Astrocyte (in vitro differentiated cells and primary cell): ENCODE measurements around the gene VWA2. TPM values are rescaled to one million over a fixed set of nuclear protein-coding genes. Genes with fewer than 3 reads are reported as not detected.

ENCODE experiments used
- DNase-seq: peaks from one replicate; pipeline ENCODE4 v3.0.0-alpha.2; 2010; ENCODE audit warnings: low read depth
- FAIRE-seq: peaks from 2 replicates; lab custom pipeline; 2011; peaks lifted over from hg19 to GRCh38; lab: Jason Lieb, UNC
- H2AFZ ChIP-seq: 2 replicates; pipeline ENCODE4 v1.6.0; 2012; ENCODE audit warnings: low read depth, low read length, inconsistent platforms
- H3K27ac ChIP-seq: 2 replicates; pipeline ENCODE4 v1.5.1; 2011; ENCODE audit warnings: low read depth, low read length, inconsistent platforms
- H3K27me3 ChIP-seq: 2 replicates; pipeline ENCODE4 v1.6.0; 2011; ENCODE audit warnings: low read length, inconsistent platforms; ENCODE audit not compliant: insufficient read depth
- H3K36me3 ChIP-seq: 2 replicates; pipeline ENCODE4 v1.5.1; 2011; ENCODE audit warnings: low read length, inconsistent platforms; ENCODE audit not compliant: insufficient read depth
- H3K4me1 ChIP-seq: 2 replicates; pipeline ENCODE4 v1.5.1; 2011; ENCODE audit warnings: low read length, inconsistent platforms; ENCODE audit not compliant: insufficient read depth
- H3K4me2 ChIP-seq: 2 replicates; pipeline ENCODE4 v1.6.0; 2012; ENCODE audit warnings: low read length, inconsistent platforms
- H3K4me3 ChIP-seq: 2 replicates; pipeline ENCODE4 v1.5.1; 2011; ENCODE audit warnings: low read depth, mild to moderate bottlenecking, low read length, inconsistent platforms; ENCODE audit not compliant: insufficient read depth
- H3K79me2 ChIP-seq: 2 replicates; pipeline ENCODE4 v1.6.0; 2012; ENCODE audit warnings: mild to moderate bottlenecking, low read length, inconsistent platforms; ENCODE audit not compliant: insufficient read depth
- H3K9ac ChIP-seq: 2 replicates; pipeline ENCODE4 v1.6.0; 2012; ENCODE audit warnings: mild to moderate bottlenecking, low read length, inconsistent platforms
- H3K9me3 ChIP-seq: 2 replicates; pipeline ENCODE4 v1.5.1; 2012; ENCODE audit warnings: low read depth, mild to moderate bottlenecking, low read length, inconsistent platforms; ENCODE audit not compliant: insufficient read depth
- H4K20me1 ChIP-seq: 2 replicates; pipeline ENCODE4 v1.6.0; 2012; ENCODE audit warnings: low read length, inconsistent platforms; ENCODE audit not compliant: insufficient read depth
- H3K27ac Mint-ChIP-seq: one replicate; pipeline ENCODE4 v1.8.0; 2021; ENCODE audit warnings: mild to moderate bottlenecking, mixed read lengths; ENCODE audit not compliant: unreplicated experiment
- H3K27me3 Mint-ChIP-seq: one replicate; pipeline ENCODE4 v1.8.0; 2021; ENCODE audit warnings: low read depth, mixed read lengths; ENCODE audit not compliant: unreplicated experiment
- H3K36me3 Mint-ChIP-seq: one replicate; pipeline ENCODE4 v1.8.0; 2021; ENCODE audit warnings: low read depth, mixed read lengths; ENCODE audit not compliant: unreplicated experiment
- H3K4me1 Mint-ChIP-seq: one replicate; pipeline ENCODE4 v1.8.0; 2021; ENCODE audit warnings: low read depth, mixed read lengths; ENCODE audit not compliant: unreplicated experiment
- H3K4me3 Mint-ChIP-seq: one replicate; pipeline ENCODE4 v1.8.0; 2021; ENCODE audit warnings: mild to moderate bottlenecking, moderate library complexity, mixed read lengths; ENCODE audit not compliant: unreplicated experiment
- H3K9me3 Mint-ChIP-seq: one replicate; pipeline ENCODE4 v1.8.0; 2021; ENCODE audit warnings: mild to moderate bottlenecking, mixed read lengths; ENCODE audit not compliant: unreplicated experiment
- CTCF ChIP-seq: IDR thresholded peaks from 2 replicates; pipeline ENCODE4 v1.5.1; 2011; ENCODE audit warnings: low read depth, mild to moderate bottlenecking, inconsistent platforms, low read length, moderate library complexity; ENCODE audit not compliant: insufficient read depth
- EZH2 ChIP-seq: IDR thresholded peaks from 2 replicates; pipeline ENCODE4 v1.6.1; 2012; ENCODE audit warnings: mild to moderate bottlenecking, low read length, inconsistent platforms; ENCODE audit not compliant: insufficient read depth
- total RNA-seq: library from RNA; stranded (reverse); gene quantifications from 2 replicates; pipeline ENCODE4 v1.2.1, GENCODE V29; 2021

The VWA2 gene
- total RNA-seq, 1 donor from 2014 or later = 0.25 TPM

GRCh38 chr10:114316744-114317143 lies 77.7 kb downstream of the VWA2 start:
- Histone ChIP-seq H3K4me3 (no peak overlapping the region), H3K4me2 (no peak overlapping the region), H3K4me1 (peaks cover 5% of the 10 kb centered on the region), H3K36me3 (no peaks in the 10 kb centered on the region), H3K9me3 (no peaks in the 10 kb centered on the region), H3K9ac (no peak overlapping the region), H4K20me1 (no peaks in the 10 kb centered on the region), H3K27ac (no peak overlapping the region), H3K79me2 (no peaks in the 10 kb centered on the region), H3K27me3 (no peaks in the 10 kb centered on the region), H2AFZ (no peak overlapping the region)
- no peak for FAIRE-seq
- no peak overlapping the region for H3K27ac Mint-ChIP-seq
- DNase-seq = no peak
- no peaks in the 10 kb centered on the region for H3K27me3 Mint-ChIP-seq
- no peaks in the 10 kb centered on the region for H3K9me3 Mint-ChIP-seq
- TF ChIP-seq EZH2 = no peak
- no peak for TF ChIP-seq CTCF
- H3K4me3 Mint-ChIP-seq = no peak overlapping the region
- peaks cover 31% of the 10 kb centered on the region for H3K36me3 Mint-ChIP-seq
- H3K4me1 Mint-ChIP-seq = peaks cover 11% of the 10 kb centered on the region

GRCh38 chr10:114319406-114320248 lies 80.6 kb downstream of the VWA2 start:
- H3K4me1 ChIP-seq = peaks cover 12% of the 10 kb centered on the region
- Mint-ChIP-seq H3K4me3 (no peak overlapping the region), H3K27ac (peak overlapping the region; percentile 60), H3K4me1 (peaks cover 27% of the 10 kb centered on the region), H3K27me3 (no peaks in the 10 kb centered on the region), H3K36me3 (peaks cover 38% of the 10 kb centered on the region), H3K9me3 (peaks cover 4% of the 10 kb centered on the region)
- H3K27me3 ChIP-seq = no peaks in the 10 kb centered on the region
- no peak for FAIRE-seq
- H3K9me3 ChIP-seq = no peaks in the 10 kb centered on the region
- no peaks in the 10 kb centered on the region for H3K79me2 ChIP-seq
- no peak overlapping the region for H2AFZ ChIP-seq
- H4K20me1 ChIP-seq = no peaks in the 10 kb centered on the region
- H3K36me3 ChIP-seq = no peaks in the 10 kb centered on the region
- TF ChIP-seq EZH2 = no peak
- TF ChIP-seq CTCF = no peak
- H3K9ac ChIP-seq = no peak overlapping the region
- H3K4me2 ChIP-seq = no peak overlapping the region
- no peak overlapping the region for H3K27ac ChIP-seq
- H3K4me3 ChIP-seq = no peak overlapping the region
- DNase-seq = no peak
